ENCODE results near the gene ZNF521. TPM values are rescaled to one million over a fixed set of nuclear protein-coding genes. Genes with fewer than 3 reads are reported as not detected.

Gene ZNF521
- total RNA-seq, 1 donor from 2014 or later, result 48.0 TPM

- H3K4me1 Mint-ChIP-seq (ENCODE audit: low read depth, unreplicated experiment), result no peaks in the 10 kb centered on the region
- peaks cover 16% of the 10 kb centered on the region for H3K9me3 Mint-ChIP-seq (ENCODE audit: unreplicated experiment)
- Histone ChIP-seq H3K79me2 (ENCODE audit: insufficient read depth, low read length) (no peaks in the 10 kb centered on the region), H2AFZ (ENCODE audit: low read depth, low read length) (no peak overlapping the region), H3K36me3 (ENCODE audit: insufficient read depth, low read length) (no peaks in the 10 kb centered on the region), H3K9ac (ENCODE audit: low read length) (no peak overlapping the region), H3K4me3 (ENCODE audit: insufficient read depth, low read depth, low read length) (no peak overlapping the region), H3K27me3 (ENCODE audit: insufficient read depth, low read length) (no peaks in the 10 kb centered on the region), H3K4me2 (ENCODE audit: low read length) (no peak overlapping the region), H3K4me1 (ENCODE audit: insufficient read depth, low read length) (no peaks in the 10 kb centered on the region), H4K20me1 (ENCODE audit: insufficient read depth, low read length) (no peaks in the 10 kb centered on the region), H3K27ac (ENCODE audit: low read depth, low read length) (no peak overlapping the region), H3K9me3 (ENCODE audit: insufficient read depth, low read depth, low read length) (peaks cover 2% of the 10 kb centered on the region)
- peaks cover 2% of the 10 kb centered on the region for H3K27me3 Mint-ChIP-seq (ENCODE audit: low read depth, unreplicated experiment)
- DNase-seq (ENCODE audit: low read depth) (no peak), FAIRE-seq (no peak)
- no peak overlapping the region for H3K4me3 Mint-ChIP-seq (ENCODE audit: unreplicated experiment)
- no peak overlapping the region for H3K27ac Mint-ChIP-seq (ENCODE audit: unreplicated experiment)
- peaks cover 2% of the 10 kb centered on the region for H3K36me3 Mint-ChIP-seq (ENCODE audit: low read depth, unreplicated experiment)
- TF ChIP-seq CTCF (IDR thresholded peaks at IDR 0.05; ENCODE audit: insufficient read depth, low read depth, low read length), result no peak
- TF ChIP-seq EZH2 (IDR thresholded peaks at IDR 0.05; ENCODE audit: insufficient read depth, low read length), result no peak
Measured at GRCh38 chr18:25392192-25392591, 40.2 kb upstream of the ZNF521 start.

GRCh38 chr18:25373432-25374179 is 21.6 kb upstream of the ZNF521 start:
- H2AFZ ChIP-seq (ENCODE audit: low read depth, low read length), result no peak overlapping the region
- no peak for FAIRE-seq
- H3K27ac Mint-ChIP-seq (ENCODE audit: unreplicated experiment), result peak overlapping the region; percentile 60

More at GRCh38 chr18:25373432-25374179, 21.6 kb upstream of the ZNF521 start:
- Histone ChIP-seq H3K36me3 (ENCODE audit: insufficient read depth, low read length) (no peaks in the 10 kb centered on the region), H3K4me1 (ENCODE audit: insufficient read depth, low read length) (no peaks in the 10 kb centered on the region), H3K27ac (ENCODE audit: low read depth, low read length) (no peak overlapping the region), H3K9me3 (ENCODE audit: insufficient read depth, low read depth, low read length) (no peaks in the 10 kb centered on the region), H3K79me2 (ENCODE audit: insufficient read depth, low read length) (no peaks in the 10 kb centered on the region), H3K27me3 (ENCODE audit: insufficient read depth, low read length) (no peaks in the 10 kb centered on the region), H3K4me2 (ENCODE audit: low read length) (no peak overlapping the region), H3K9ac (ENCODE audit: low read length) (no peak overlapping the region), H4K20me1 (ENCODE audit: insufficient read depth, low read length) (no peaks in the 10 kb centered on the region), H3K4me3 (ENCODE audit: insufficient read depth, low read depth, low read length) (no peak overlapping the region)
- Mint-ChIP-seq H3K4me3 (ENCODE audit: unreplicated experiment) (no peak overlapping the region), H3K9me3 (ENCODE audit: unreplicated experiment) (no peaks in the 10 kb centered on the region), H3K27me3 (ENCODE audit: low read depth, unreplicated experiment) (peaks cover 12% of the 10 kb centered on the region), H3K36me3 (ENCODE audit: low read depth, unreplicated experiment) (no peaks in the 10 kb centered on the region), H3K4me1 (ENCODE audit: low read depth, unreplicated experiment) (peaks cover 2% of the 10 kb centered on the region)
- DNase-seq (ENCODE audit: low read depth), result no peak
- TF ChIP-seq CTCF (IDR thresholded peaks at IDR 0.05; ENCODE audit: insufficient read depth, low read depth, low read length) (no peak), EZH2 (IDR thresholded peaks at IDR 0.05; ENCODE audit: insufficient read depth, low read length) (no peak)
